Activated T-helper 1 cell treated with anti-CD3 and anti-CD28 coated beads, Interleukin-2, amount 50 U/mL, for 16 hours (primary cell): ENCODE measurements around the gene B3GALT5.

Experiments
- DNase-seq, 2 donors: peaks; one replicate each; pipeline ENCODE4 v3.0.0-alpha.2; 2020; ENCODE audit warnings: low read depth in 1 of 2, low spot score in 1 of 2

The B3GALT5 gene

DNA sequence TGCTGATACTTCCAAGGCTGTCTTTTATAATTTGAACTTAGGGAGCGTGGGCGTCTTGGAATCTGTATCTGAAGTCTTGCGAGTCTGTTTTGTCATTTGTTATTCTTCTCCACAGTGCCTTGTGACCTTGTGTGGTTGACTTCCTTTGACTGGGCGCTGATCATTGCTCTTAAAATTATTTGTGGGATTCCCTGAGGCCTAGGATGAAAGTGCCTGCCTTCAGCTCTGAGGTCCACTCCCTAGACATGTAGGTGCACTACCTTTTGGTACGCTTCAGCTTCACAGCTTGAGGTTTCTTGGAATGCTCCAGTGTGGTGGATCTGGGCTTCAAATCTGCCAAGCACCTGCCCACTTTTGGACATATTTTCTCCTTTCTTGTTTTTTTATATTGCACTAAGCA, 82.0 kb downstream of the B3GALT5 start:
- no peak for DNase-seq

- no peak for DNase-seq
These were observed 83.5 kb downstream of the B3GALT5 start for GRCh38 chr21:39696196-39696595.

DNA sequence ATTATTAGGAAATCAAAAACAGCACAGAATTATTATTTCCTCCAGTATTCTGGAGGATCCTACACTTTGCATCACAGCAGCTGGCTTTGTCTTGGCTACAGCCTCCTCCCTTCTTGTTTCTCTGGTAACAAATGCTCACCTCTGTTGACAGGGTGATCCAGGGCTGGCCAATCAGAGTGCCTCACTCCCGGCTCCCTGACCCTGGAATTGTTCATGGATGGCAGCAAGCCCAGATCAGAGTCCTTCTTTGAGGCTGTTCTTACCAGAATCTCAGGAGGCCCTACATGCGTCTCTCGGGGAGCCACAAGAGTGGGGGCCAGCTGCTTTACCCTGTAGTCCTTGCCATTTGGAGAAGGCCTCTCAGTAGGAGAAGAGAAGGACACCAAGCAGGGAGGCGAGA, 83.9 kb downstream of the B3GALT5 start:
- no peak for DNase-seq

DNA sequence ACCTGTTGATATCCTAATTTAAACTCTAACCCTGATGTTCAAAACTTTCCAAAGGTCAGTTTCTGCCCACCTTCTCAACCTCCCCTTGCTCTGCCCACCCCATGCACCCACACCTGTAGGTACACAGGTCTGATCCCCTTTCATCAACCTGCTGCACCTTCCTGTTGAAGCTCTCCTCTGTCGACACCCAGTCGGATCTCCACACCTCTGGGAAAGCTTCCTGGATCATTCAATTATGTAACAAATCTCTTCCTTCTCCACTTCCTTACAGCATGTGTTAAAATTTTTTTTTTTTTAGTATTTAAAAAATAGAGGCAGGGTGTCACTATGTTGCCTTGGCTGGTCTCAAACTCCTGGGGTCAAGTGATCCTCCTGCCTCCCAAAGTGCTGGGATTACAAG, 87.6 kb downstream of the B3GALT5 start:
- DNase-seq = no peak

DNA sequence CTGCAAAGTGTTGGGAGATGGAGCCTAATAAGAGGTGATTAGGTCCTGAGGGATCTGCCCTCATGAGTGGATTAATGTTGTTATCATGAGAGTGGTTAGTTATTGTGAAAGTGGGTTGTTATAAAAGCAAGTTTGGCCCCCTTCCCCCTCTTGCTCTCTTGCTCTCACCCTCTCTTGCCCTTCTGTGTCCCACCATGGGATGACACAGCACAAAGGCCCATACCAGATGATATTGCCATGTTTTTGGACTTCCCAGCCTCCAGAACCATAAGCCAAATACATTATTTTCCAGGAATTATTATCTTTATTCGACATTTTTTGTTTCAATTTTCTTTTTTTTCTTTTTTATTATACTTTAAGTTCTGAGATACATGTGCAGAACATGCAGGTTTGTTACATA, 90.8 kb downstream of the B3GALT5 start:
- no peak for DNase-seq

DNA sequence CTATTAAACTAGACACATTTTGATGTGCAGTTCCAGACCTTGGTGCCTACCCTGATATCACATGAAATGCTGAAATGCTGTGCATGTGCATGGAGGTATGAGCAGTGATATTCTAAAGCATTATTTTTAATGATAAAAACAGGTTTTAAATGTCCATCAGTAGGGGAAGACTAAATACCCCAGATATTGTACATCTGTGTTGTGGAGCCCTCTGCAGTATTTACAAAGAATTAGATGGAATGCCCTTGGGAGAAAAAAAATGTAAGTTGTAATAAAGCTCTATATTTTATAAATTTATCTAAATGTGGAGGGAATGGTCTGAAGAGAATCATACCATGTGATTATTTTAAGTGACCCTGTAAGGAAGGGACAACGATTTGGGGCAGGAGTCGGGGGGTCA, 93.1 kb downstream of the B3GALT5 start:
- DNase-seq = no peak

GRCh38 chr21:39707316-39707715, 94.6 kb downstream of the B3GALT5 start:
- no peak for DNase-seq

- DNase-seq = no peak
These were observed 98.1 kb downstream of the B3GALT5 start for GRCh38 chr21:39710866-39711265.

- no peak for DNase-seq
These were observed 99.5 kb downstream of the B3GALT5 start for GRCh38 chr21:39712273-39712672.

DNA sequence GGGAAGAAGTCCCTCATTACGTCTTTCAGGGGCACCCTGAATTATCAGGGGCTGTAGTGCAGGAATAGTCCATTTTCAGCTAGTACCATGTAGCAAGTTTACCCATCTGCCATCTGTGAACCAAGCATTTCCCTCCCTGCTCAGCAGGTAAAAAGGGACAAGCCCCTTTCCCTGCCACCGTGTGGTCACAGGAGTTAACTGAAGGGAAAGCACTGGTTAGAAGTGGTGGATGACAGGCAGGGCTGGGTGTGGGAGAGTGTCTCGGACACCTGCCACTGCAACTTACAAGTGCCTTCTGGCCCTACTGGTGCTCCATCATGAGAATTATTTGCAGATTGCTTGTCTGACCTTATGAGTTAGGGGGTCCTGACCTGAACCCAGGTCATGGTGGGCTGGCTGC, 100.2 kb downstream of the B3GALT5 start:
- DNase-seq = no peak

- DNase-seq = no peak
These were observed 101.2 kb downstream of the B3GALT5 start for GRCh38 chr21:39713905-39714304.

- DNase-seq = no peak
These were observed 101.6 kb downstream of the B3GALT5 start for GRCh38 chr21:39714331-39714730.

- peak in 1 of 2 donors; percentile 2 for DNase-seq
These were observed 103.2 kb downstream of the B3GALT5 start for GRCh38 chr21:39715804-39716397.

DNA sequence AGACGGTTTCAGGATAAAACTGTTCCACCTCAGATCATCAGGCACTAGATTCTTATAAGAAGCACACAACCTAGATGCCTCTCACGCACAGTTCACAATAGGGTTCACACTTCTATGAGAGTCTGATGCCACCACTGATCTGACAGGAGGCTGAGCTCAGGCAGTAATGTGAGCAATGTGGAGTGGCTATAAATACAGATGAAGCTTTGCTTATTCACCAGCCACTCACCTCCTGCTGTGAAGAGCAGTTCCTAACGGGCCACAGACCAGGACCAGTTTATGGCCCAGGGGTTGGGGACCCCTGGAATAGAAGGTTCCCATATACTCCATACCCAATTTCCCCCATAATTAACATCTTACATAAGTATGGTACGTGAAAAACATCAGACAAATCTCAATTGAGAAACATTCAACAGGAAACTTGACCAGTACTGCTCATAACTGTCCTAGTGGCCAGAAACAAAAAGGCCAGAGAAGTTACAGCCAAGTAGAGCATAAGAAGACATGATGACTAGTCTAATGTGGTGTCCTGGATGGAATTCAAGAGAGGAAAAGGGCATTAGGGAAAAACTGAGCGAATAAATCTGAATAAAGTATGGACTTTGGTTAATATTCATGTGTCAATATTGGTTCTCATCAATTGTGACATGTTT, 107.5 kb downstream of the B3GALT5 start:
- DNase-seq = no peak

DNA sequence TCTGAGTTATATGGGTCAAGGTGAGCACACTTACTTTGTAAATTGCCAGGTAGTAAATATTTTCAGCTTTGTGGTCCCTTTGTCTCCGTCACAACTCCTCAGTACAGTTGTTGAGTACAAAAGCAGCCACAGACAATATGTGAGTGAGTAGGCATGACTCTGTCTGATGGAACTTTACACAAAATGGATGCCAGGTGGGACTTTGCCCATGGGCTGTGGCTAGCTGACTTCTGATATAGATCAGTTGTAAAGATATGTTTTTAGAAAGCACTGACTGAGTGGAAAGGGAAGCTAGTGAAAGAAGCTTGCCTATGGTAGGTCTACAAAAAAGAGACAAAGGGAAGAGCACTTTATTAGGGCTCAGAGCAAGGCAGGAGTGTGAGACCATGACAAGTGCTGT, 109.1 kb downstream of the B3GALT5 start:
- DNase-seq = no peak
